ACC112 (cell line): ENCODE results near the gene KANSL1.

Experiments used
- H2AFZ ChIP-seq: fragments of 200-600 bp; sonication (generic); one replicate; pipeline ENCODE4 v1.6.0; 2017; ENCODE audit warnings: antibody characterized with exemption, low read length; ENCODE audit not compliant: unreplicated experiment
- H3K27ac ChIP-seq: fragments of 200-600 bp; sonication (generic); 2 replicates; pipeline ENCODE4 v1.5.1; 2014; ENCODE audit warnings: low read depth, mild to moderate bottlenecking, antibody characterized with exemption, low read length, moderate library complexity
- H3K27me3 ChIP-seq: fragments of 200-600 bp; sonication (generic); 2 replicates; pipeline ENCODE4 v1.6.1; 2014; ENCODE audit warnings: mild to moderate bottlenecking, antibody characterized with exemption, low read length, moderate library complexity, mixed read lengths; ENCODE audit not compliant: insufficient read depth
- H3K36me3 ChIP-seq: fragments of 200-600 bp; sonication (generic); 2 replicates; pipeline ENCODE4 v1.6.1; 2016; ENCODE audit warnings: mild to moderate bottlenecking, antibody characterized with exemption, low read length, moderate library complexity, mixed read lengths; ENCODE audit not compliant: insufficient read depth
- H3K4me1 ChIP-seq: fragments of 200-600 bp; sonication (generic); one replicate; pipeline ENCODE4 v1.6.1; 2016; ENCODE audit warnings: low read length, mixed read lengths; ENCODE audit not compliant: insufficient read depth, unreplicated experiment, control insufficient read depth
- H3K4me3 ChIP-seq: fragments of 200-600 bp; sonication (generic); 2 replicates; pipeline ENCODE4 v1.5.1; 2014; ENCODE audit warnings: mild to moderate bottlenecking, low read depth, low read length
- H3K79me2 ChIP-seq: fragments of 200-600 bp; sonication (generic); one replicate; pipeline ENCODE4 v1.6.0; 2016; ENCODE audit warnings: low read length; ENCODE audit not compliant: control insufficient read depth, unreplicated experiment, insufficient read depth

The KANSL1 gene

GRCh38 chr17:46151762-46152161, 41.5 kb downstream of the KANSL1 start:
- no peaks in the 10 kb centered on the region; the same call in 1 of the 2 replicates for H3K36me3 ChIP-seq
- peaks cover 95% of the 10 kb centered on the region for H3K79me2 ChIP-seq
- H2AFZ ChIP-seq, result no peak overlapping the region
- no peak overlapping the region for H3K4me3 ChIP-seq
- H3K27me3 ChIP-seq, result no peaks in the 10 kb centered on the region
- no peak overlapping the region for H3K27ac ChIP-seq
- H3K4me1 ChIP-seq, result peaks cover 19% of the 10 kb centered on the region

- Histone ChIP-seq H3K4me1 (peaks cover 14% of the 10 kb centered on the region), H3K79me2 (peaks cover 93% of the 10 kb centered on the region), H2AFZ (no peak overlapping the region), H3K27ac (no peak overlapping the region), H3K4me3 (no peak overlapping the region), H3K36me3 (no peaks in the 10 kb centered on the region; the same call in 1 of the 2 replicates), H3K27me3 (no peaks in the 10 kb centered on the region)
These were observed 42.8 kb downstream of the KANSL1 start for GRCh38 chr17:46150216-46150963.

- Histone ChIP-seq H3K4me3 (no peak overlapping the region), H3K27me3 (no peaks in the 10 kb centered on the region), H3K79me2 (peaks cover 90% of the 10 kb centered on the region), H3K36me3 (no peaks in the 10 kb centered on the region; the same call in 1 of the 2 replicates), H3K4me1 (no peaks in the 10 kb centered on the region), H2AFZ (no peak overlapping the region), H3K27ac (no peak overlapping the region)
These were observed 45.0 kb downstream of the KANSL1 start for GRCh38 chr17:46148247-46148646.

DNA sequence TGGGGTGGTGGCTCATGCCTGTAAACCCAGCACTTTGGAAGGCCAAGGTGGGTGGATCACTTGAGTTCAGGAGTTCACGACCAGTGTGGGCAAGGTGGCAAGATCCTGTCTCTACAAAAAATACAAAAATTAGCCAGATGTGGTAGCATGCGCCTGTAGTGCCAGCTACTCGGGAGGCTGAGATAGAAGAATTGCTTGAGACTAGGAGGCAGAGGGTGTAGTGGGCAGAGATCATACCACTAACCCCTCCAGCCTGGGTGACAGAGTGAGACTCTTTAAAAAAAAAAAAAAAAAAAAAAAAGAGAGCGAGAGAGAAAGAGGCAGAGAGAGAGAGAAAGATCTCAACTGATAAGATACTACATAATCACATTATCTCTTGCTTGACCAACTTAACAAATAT, 45.9 kb downstream of the KANSL1 start:
- Histone ChIP-seq H3K27me3 (no peaks in the 10 kb centered on the region), H3K79me2 (peaks cover 88% of the 10 kb centered on the region), H3K4me1 (no peaks in the 10 kb centered on the region), H3K36me3 (no peaks in the 10 kb centered on the region; the same call in 1 of the 2 replicates), H2AFZ (no peak overlapping the region), H3K4me3 (no peak overlapping the region), H3K27ac (no peak overlapping the region)

GRCh38 chr17:46144246-46144645, 49.0 kb downstream of the KANSL1 start:
- H3K79me2 ChIP-seq, result peaks cover 89% of the 10 kb centered on the region
- no peak overlapping the region for H3K27ac ChIP-seq
- no peaks in the 10 kb centered on the region for H3K27me3 ChIP-seq
- H3K4me1 ChIP-seq, result no peaks in the 10 kb centered on the region
- H3K36me3 ChIP-seq, result no peaks in the 10 kb centered on the region
- H3K4me3 ChIP-seq, result no peak overlapping the region
- H2AFZ ChIP-seq, result no peak overlapping the region

DNA sequence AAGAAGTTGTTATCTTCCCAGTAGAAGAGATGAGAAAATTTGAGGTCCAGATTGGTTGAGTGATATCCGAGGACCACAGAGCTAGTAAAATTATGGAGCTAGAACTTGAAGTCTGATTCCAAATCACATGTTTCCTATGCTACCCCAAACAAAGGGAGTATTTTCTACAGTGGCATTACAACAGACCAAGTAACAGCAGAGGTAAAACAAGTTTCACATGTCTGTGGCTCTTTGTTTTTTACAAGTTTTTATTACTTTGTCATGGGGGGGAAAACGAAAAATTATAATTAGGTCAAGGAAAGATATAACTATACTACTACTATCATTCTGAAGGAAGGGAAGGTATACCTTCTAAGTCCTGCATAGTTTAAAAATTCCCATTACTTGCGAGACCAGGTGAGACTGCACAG, 49.4 kb downstream of the KANSL1 start:
- H3K27me3 ChIP-seq, result no peaks in the 10 kb centered on the region
- H3K4me3 ChIP-seq, result no peak overlapping the region
- no peaks in the 10 kb centered on the region for H3K36me3 ChIP-seq
- H2AFZ ChIP-seq, result no peak overlapping the region
- no peak overlapping the region for H3K27ac ChIP-seq
- peaks cover 90% of the 10 kb centered on the region for H3K79me2 ChIP-seq
- H3K4me1 ChIP-seq, result no peaks in the 10 kb centered on the region

GRCh38 chr17:46141645-46142044, 51.6 kb downstream of the KANSL1 start:
- Histone ChIP-seq H3K4me1 (peaks cover 15% of the 10 kb centered on the region), H2AFZ (no peak overlapping the region), H3K36me3 (no peaks in the 10 kb centered on the region), H3K4me3 (no peak overlapping the region), H3K27me3 (no peaks in the 10 kb centered on the region), H3K79me2 (peaks cover 91% of the 10 kb centered on the region), H3K27ac (no peak overlapping the region)

DNA sequence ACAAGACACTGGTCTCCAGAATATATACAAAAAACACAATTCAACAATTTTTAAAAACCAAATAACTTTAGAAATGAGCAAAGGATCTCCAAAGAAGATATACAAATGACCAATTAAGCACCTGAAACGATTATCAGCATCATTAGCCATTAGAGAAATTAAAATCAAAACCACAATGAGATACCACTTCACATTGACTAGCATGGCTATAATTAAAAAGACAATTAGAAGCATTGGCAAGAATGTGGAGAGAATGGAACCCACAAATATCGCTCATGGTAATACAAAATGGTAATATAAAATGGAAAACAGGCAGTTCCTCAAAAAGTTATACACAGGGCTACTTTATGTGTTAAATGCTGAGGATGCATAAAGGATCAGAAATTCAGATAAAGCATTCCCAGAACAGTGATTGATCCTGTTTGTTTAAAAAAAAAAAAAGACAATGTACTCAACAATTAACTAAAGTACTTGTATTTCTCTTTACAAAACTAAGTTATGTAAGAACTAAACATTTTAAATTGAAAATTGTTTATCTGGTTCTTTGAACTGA, 52.5 kb downstream of the KANSL1 start:
- Histone ChIP-seq H3K27me3 (no peaks in the 10 kb centered on the region), H3K4me1 (peaks cover 15% of the 10 kb centered on the region), H3K36me3 (no peaks in the 10 kb centered on the region), H3K79me2 (peaks cover 92% of the 10 kb centered on the region), H2AFZ (no peak overlapping the region), H3K4me3 (no peak overlapping the region), H3K27ac (no peak overlapping the region)

DNA sequence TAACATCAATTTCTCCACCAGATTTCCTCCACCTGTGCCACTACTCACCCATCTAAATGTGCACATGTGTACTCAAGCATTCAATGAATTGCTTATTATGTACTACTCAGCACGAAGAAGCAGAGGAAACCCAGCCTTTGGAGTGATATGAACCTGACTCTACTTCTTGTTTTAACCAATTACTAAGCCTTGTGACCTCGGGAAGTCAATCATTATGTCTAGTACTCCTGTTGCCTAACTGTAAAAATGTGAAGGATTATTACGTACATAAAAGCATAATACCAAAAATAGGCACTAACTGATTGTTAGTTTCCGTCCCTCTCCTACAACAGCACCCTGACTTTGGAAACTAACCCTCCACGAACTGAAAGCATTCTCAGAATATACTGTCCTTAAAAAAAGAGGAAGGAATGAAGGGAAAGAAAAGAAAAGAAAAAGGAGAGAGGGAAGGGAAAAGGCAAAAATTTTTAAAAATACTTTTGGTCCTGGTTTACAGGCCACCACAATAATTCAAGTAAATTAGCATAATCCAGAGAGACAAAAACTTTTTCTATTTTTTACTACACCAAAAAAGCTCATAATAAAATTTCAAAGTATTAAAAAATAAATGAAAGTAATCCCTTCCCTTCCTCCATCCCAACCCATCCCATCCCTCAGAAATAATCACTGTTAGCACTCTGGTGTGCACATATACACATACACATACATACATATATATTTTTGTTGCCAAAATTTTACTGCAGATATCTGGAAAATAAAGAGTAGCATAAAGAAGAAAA, 53.6 kb downstream of the KANSL1 start:
- Histone ChIP-seq H3K79me2 (peaks cover 92% of the 10 kb centered on the region), H3K4me1 (peaks cover 15% of the 10 kb centered on the region), H2AFZ (no peak overlapping the region), H3K4me3 (no peak overlapping the region), H3K27ac (no peak overlapping the region), H3K36me3 (no peaks in the 10 kb centered on the region), H3K27me3 (no peaks in the 10 kb centered on the region)

GRCh38 chr17:46138473-46138872, 54.8 kb downstream of the KANSL1 start:
- Histone ChIP-seq H3K36me3 (no peaks in the 10 kb centered on the region), H2AFZ (no peak overlapping the region), H3K79me2 (peaks cover 93% of the 10 kb centered on the region), H3K27ac (no peak overlapping the region), H3K4me3 (no peak overlapping the region), H3K4me1 (peaks cover 15% of the 10 kb centered on the region), H3K27me3 (no peaks in the 10 kb centered on the region)
